CD14-positive monocyte (primary cell): ENCODE measurements around the gene DOCK8. TPM values are rescaled to one million over a fixed set of nuclear protein-coding genes. Genes with fewer than 3 reads are reported as not detected.
A peak's percentile ranks its signal among the peaks of the same experiment; 100 is the strongest.

ENCODE experiments used
- DNase-seq, 3 donors: peaks; one replicate each; pipeline ENCODE4 v3.0.0-alpha.2; 2011 to 2022
- H2AFZ ChIP-seq: 2 replicates; pipeline ENCODE4 v1.6.0; 2012; ENCODE audit warnings: mild to moderate bottlenecking, low read depth, low read length, inconsistent platforms; ENCODE audit not compliant: insufficient read depth, poor library complexity, severe bottlenecking
- H3K27ac ChIP-seq, 2 donors: 1 replicate in 1 of 2; 2 replicates in 1 of 2; pipeline ENCODE4 v1.5.1; 2012 to 2013; ENCODE audit warnings: low read length in 2 of 2, control low read depth in 1 of 2, inconsistent platforms in 1 of 2, low read depth in 1 of 2, mild to moderate bottlenecking in 1 of 2
- H3K27me3 ChIP-seq, 2 donors: one replicate each; pipeline versions ENCODE4 v1.6.0 to v1.6.1; 2011 to 2013; ENCODE audit warnings: low read length in 2 of 2; ENCODE audit not compliant: control insufficient read depth in 2 of 2, insufficient read depth in 2 of 2
- H3K36me3 ChIP-seq, 2 donors: replicated peaks in 1 of 2; 1 replicate in 1 of 2; 2 replicates in 1 of 2; pipeline versions ENCODE4 v1.5.1 to v1.6.1; 2012 to 2013; ENCODE audit warnings: low read length in 2 of 2, control low read depth in 1 of 2, inconsistent platforms in 1 of 2, mild to moderate bottlenecking in 1 of 2; ENCODE audit not compliant: insufficient read depth in 2 of 2, control insufficient read depth in 1 of 2
- H3K4me1 ChIP-seq, 2 donors: 1 replicate in 1 of 2; 2 replicates in 1 of 2; pipeline versions ENCODE4 v1.5.1 to v1.6.1; 2012 to 2013; ENCODE audit warnings: low read length in 2 of 2, control low read depth in 1 of 2, inconsistent platforms in 1 of 2, mild to moderate bottlenecking in 1 of 2, moderate library complexity in 1 of 2; ENCODE audit not compliant: insufficient read depth in 2 of 2, control insufficient read depth in 1 of 2
- H3K4me2 ChIP-seq: replicated peaks from 2 replicates; pipeline ENCODE3; 2012; ENCODE audit warnings: low read length, moderate library complexity, mild to moderate bottlenecking; ENCODE audit not compliant: poor library complexity, severe bottlenecking; ENCODE audit errors: extremely low read depth
- H3K4me3 ChIP-seq, 3 experiments: fragments of 200-600 bp in 1 of 3; sonication (generic) in 1 of 3; replicated peaks in 1 of 3; 1 replicate in 2 of 3; 2 replicates in 1 of 3; pipeline ENCODE4 v1.5.1; 2011 to 2013; ENCODE audit warnings: low read length in 3 of 3, mild to moderate bottlenecking in 3 of 3, control low read depth in 2 of 3, low read depth in 2 of 3, inconsistent platforms in 1 of 3, moderate library complexity in 1 of 3
- H3K79me2 ChIP-seq: 2 replicates; pipeline ENCODE4 v1.6.0; 2012; ENCODE audit warnings: mild to moderate bottlenecking, control low read depth, inconsistent platforms, low read length, moderate library complexity; ENCODE audit not compliant: insufficient read depth
- H3K9ac ChIP-seq: 2 replicates; pipeline ENCODE4 v1.6.0; 2017; ENCODE audit warnings: low read length, mild to moderate bottlenecking; ENCODE audit not compliant: insufficient read depth, poor library complexity, severe bottlenecking
- H3K9me3 ChIP-seq, 2 donors: replicated peaks in 1 of 2; 1 replicate in 1 of 2; 2 replicates in 1 of 2; pipeline versions ENCODE4 v1.5.1 to v1.6.1; 2012 to 2013; ENCODE audit warnings: low read length in 2 of 2, control low read depth in 1 of 2; ENCODE audit not compliant: control insufficient read depth in 1 of 2, insufficient read depth in 1 of 2
- H4K20me1 ChIP-seq: 2 replicates; pipeline ENCODE4 v1.6.0; 2012; ENCODE audit warnings: mild to moderate bottlenecking, low read length, control low read depth, moderate library complexity; ENCODE audit not compliant: insufficient read depth
- H3K27ac Mint-ChIP-seq, 7 donors: one replicate each; pipeline ENCODE4 v1.8.0; 2020; ENCODE audit warnings: mild to moderate bottlenecking in 7 of 7, mixed read lengths in 7 of 7, moderate library complexity in 6 of 7, inconsistent platforms in 2 of 7
- H3K27me3 Mint-ChIP-seq, 3 donors: one replicate each; pipeline ENCODE4 v1.8.0; 2021 to 2022; ENCODE audit warnings: low read depth in 3 of 3, mild to moderate bottlenecking in 3 of 3, mixed read lengths in 3 of 3, moderate library complexity in 3 of 3, inconsistent platforms in 1 of 3
- H3K36me3 Mint-ChIP-seq, 2 donors: one replicate each; pipeline ENCODE4 v1.8.0; 2020; ENCODE audit warnings: mixed read lengths in 2 of 2, inconsistent platforms in 1 of 2, mild to moderate bottlenecking in 1 of 2
- H3K4me1 Mint-ChIP-seq: one replicate; pipeline ENCODE4 v1.8.0; 2020; ENCODE audit warnings: mild to moderate bottlenecking, mixed read lengths
- H3K4me3 Mint-ChIP-seq, 2 donors: one replicate each; pipeline ENCODE4 v1.8.0; 2020; ENCODE audit warnings: mild to moderate bottlenecking in 2 of 2, mixed read lengths in 2 of 2, moderate library complexity in 1 of 2
- H3K9me3 Mint-ChIP-seq, 7 donors: one replicate each; pipeline ENCODE4 v1.8.0; 2020 to 2022; ENCODE audit warnings: mixed read lengths in 7 of 7, mild to moderate bottlenecking in 6 of 7, moderate library complexity in 6 of 7, inconsistent platforms in 2 of 7
- WGBS: methylation state at CpG from one replicate; pipeline ENCODE4 v1.1.5; 2013; ENCODE audit warnings: missing lambda C conversion rate; ENCODE audit not compliant: insufficient coverage; 5-methylcytosine and 5-hydroxymethylcytosine counted together
- intact Hi-C, 2 donors: fragments of 100-400 bp; cut with micrococcal nuclease; formaldehyde crosslinking; loops; one replicate each; pipeline versions ENCODE4 v1.15.0 to v1.15.1; 2023
- polyA plus RNA-seq, 3 donors: library from polyadenylated mRNA; depleted of rRNA in 1 of 3; unstranded in 2 of 3; stranded (reverse) in 1 of 3; fragments of 300-500 nt in 2 of 3; fragments of >200 nt in 1 of 3; fragmentation: Illumina TruSeq in 2 of 3; gene quantifications; 1 replicate in 2 of 3; 2 replicates in 1 of 3; pipeline ENCODE4 v1.2.3, GENCODE V29; 2012 to 2021
- TF ChIP-seq, protein P1 (sequence below): fragments of 200-600 bp; IDR thresholded peaks from one replicate; pipeline ENCODE4 v1.8.0; 2022; ENCODE audit warnings: antibody characterized with exemption, mild to moderate bottlenecking

Gene DOCK8
- polyA plus RNA-seq, 3 donors: 46.8 to 100 (median 95.4) TPM

DNA sequence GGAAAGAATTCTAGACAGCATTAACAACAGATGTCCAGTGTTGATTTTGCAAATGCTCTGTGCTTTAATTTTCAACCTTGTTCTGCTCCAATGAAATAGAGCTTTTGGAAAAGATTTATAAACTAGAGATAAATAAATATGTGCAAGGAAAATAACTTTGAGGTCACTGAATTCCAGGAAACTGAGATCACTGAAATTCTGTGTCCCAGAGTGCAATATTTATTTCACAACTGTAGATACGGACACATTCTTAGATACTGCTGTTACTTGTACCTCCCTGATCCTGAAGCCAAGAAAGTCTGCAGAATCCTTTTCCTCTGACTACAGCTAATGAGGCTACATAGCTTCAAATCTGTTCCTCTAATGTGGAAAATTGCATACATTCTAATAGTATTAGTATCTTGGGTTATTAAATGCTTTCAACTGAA is 222.9 kb downstream of the DOCK8 start:
- Histone ChIP-seq H3K9ac (no peak overlapping the region), H3K9me3 (no peaks in the 10 kb centered on the region), H4K20me1 (peaks cover 89% of the 10 kb centered on the region), H3K4me1 (no peaks in the 10 kb centered on the region), H3K27me3 (no peaks in the 10 kb centered on the region), H3K27ac (peak overlapping the region in 1 of 2 donors; percentile 33), H3K79me2 (no peaks in the 10 kb centered on the region), H3K4me3 (no peak overlapping the region), H3K36me3 (peaks cover 100% of the 10 kb centered on the region in 2 donors), H3K4me2 (no peak overlapping the region), H2AFZ (no peak overlapping the region)
- Mint-ChIP-seq H3K27me3 (no peaks in the 10 kb centered on the region), H3K36me3 (peaks cover 94 to 99% of the 10 kb centered on the region in 2 donors), H3K4me3 (no peak overlapping the region), H3K9me3 (no peaks in the 10 kb centered on the region), H3K4me1 (no peaks in the 10 kb centered on the region), H3K27ac (peak overlapping the region in 1 of 7 donors; percentile 43)
- intact Hi-C loops: loop anchor here (10.0 kb wide), 2 partner anchors 53 to 103 kb away; no protein-coding TSS in a partner anchor
- no peak for DNase-seq
- TF ChIP-seq, protein P1, sequence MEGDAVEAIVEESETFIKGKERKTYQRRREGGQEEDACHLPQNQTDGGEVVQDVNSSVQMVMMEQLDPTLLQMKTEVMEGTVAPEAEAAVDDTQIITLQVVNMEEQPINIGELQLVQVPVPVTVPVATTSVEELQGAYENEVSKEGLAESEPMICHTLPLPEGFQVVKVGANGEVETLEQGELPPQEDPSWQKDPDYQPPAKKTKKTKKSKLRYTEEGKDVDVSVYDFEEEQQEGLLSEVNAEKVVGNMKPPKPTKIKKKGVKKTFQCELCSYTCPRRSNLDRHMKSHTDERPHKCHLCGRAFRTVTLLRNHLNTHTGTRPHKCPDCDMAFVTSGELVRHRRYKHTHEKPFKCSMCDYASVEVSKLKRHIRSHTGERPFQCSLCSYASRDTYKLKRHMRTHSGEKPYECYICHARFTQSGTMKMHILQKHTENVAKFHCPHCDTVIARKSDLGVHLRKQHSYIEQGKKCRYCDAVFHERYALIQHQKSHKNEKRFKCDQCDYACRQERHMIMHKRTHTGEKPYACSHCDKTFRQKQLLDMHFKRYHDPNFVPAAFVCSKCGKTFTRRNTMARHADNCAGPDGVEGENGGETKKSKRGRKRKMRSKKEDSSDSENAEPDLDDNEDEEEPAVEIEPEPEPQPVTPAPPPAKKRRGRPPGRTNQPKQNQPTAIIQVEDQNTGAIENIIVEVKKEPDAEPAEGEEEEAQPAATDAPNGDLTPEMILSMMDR: no peak
- WGBS: 80% methylated on average over 1 of the region's 1 CpG

DNA sequence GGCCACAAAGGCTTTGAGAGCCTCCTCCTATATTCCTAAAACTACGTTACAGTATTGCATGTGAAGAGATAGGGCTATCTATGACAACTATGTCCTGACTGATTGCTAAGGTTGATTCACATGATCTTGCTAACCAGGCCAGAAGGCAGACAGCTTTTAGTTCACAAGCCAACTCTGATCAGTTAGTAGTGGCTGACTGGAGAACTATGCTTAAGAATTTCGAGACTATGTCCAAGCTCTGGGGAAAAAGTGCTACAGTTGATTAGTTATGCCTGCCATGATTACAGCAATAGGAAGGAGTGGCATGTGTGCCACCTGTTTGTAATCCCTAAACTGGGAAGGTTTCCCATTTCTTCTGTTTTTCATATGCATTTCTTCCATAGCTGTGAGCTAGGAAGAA is 223.4 kb downstream of the DOCK8 start:
- no peak overlapping the region for H2AFZ ChIP-seq
- H3K27me3 Mint-ChIP-seq: no peaks in the 10 kb centered on the region
- H3K27ac ChIP-seq: peak overlapping the region in 1 of 2 donors; percentile 28
- no peak overlapping the region for H3K4me2 ChIP-seq
- no peak overlapping the region for H3K4me3 ChIP-seq
- H3K27ac Mint-ChIP-seq: peak overlapping the region in 1 of 7 donors; percentile 61
- peaks cover 89% of the 10 kb centered on the region for H4K20me1 ChIP-seq
- H3K4me3 Mint-ChIP-seq: no peak overlapping the region
- H3K79me2 ChIP-seq: no peaks in the 10 kb centered on the region
- no peaks in the 10 kb centered on the region for H3K27me3 ChIP-seq
- no peaks in the 10 kb centered on the region for H3K9me3 ChIP-seq
- H3K36me3 Mint-ChIP-seq: peaks cover 94 to 99% of the 10 kb centered on the region in 2 donors
- intact Hi-C loops: loop anchor here (10.0 kb wide), 2 partner anchors 53 to 103 kb away; no protein-coding TSS in a partner anchor
- H3K4me1 ChIP-seq: no peaks in the 10 kb centered on the region
- DNase-seq: no peak
- H3K36me3 ChIP-seq: peaks cover 100% of the 10 kb centered on the region in 2 donors
- no peak overlapping the region for H3K9ac ChIP-seq
- H3K9me3 Mint-ChIP-seq: no peaks in the 10 kb centered on the region
- no peaks in the 10 kb centered on the region for H3K4me1 Mint-ChIP-seq
- 100% methylated on average over 1 of the region's 2 CpGs for WGBS
- TF ChIP-seq, protein P1: no peak
